GM21576 (cell line): Measurements from ENCODE around the gene NEK6.

Source experiments
- ATAC-seq: cut with Tn5 transposase; IDR thresholded peaks from one replicate; pipeline ENCODE4 v1.9.1; 2021; ENCODE audit warnings: mild to moderate bottlenecking, moderate library complexity; ENCODE audit not compliant: unreplicated experiment

NEK6 gene

GRCh38 chr9:124349675-124350493 is 92.1 kb downstream of the NEK6 start:
- ATAC-seq = no peak

- ATAC-seq = no peak
These were observed 92.9 kb downstream of the NEK6 start for GRCh38 chr9:124350494-124351263.

- no peak for ATAC-seq
These were observed 94.1 kb downstream of the NEK6 start for GRCh38 chr9:124351672-124352468.

GRCh38 chr9:124352616-124353015 is 94.9 kb downstream of the NEK6 start:
- no peak for ATAC-seq

GRCh38 chr9:124353166-124353768 is 95.5 kb downstream of the NEK6 start:
- no peak for ATAC-seq

GRCh38 chr9:124353811-124354274 is 96.1 kb downstream of the NEK6 start:
- no peak for ATAC-seq

- no peak for ATAC-seq
These were observed 96.7 kb downstream of the NEK6 start for GRCh38 chr9:124354346-124355038.

- no peak for ATAC-seq
These were observed 97.5 kb downstream of the NEK6 start for GRCh38 chr9:124355039-124355940.

- no peak for ATAC-seq
These were observed 98.4 kb downstream of the NEK6 start for GRCh38 chr9:124355941-124356744.

GRCh38 chr9:124356745-124357390 is 99.1 kb downstream of the NEK6 start:
- no peak for ATAC-seq

GRCh38 chr9:124357721-124358361 is 100.1 kb downstream of the NEK6 start:
- ATAC-seq = no peak

GRCh38 chr9:124358631-124359030 is 100.9 kb downstream of the NEK6 start:
- ATAC-seq = no peak

GRCh38 chr9:124359426-124359825 is 101.7 kb downstream of the NEK6 start:
- ATAC-seq = no peak

- no peak for ATAC-seq
These were observed 102.3 kb downstream of the NEK6 start for GRCh38 chr9:124359855-124360678.

GRCh38 chr9:124361128-124361527 is 103.4 kb downstream of the NEK6 start:
- no peak for ATAC-seq

- ATAC-seq = no peak
These were observed 105.8 kb downstream of the NEK6 start for GRCh38 chr9:124363326-124364096.
